Measurements from ENCODE around the gene MRPL12.

Gene MRPL12

GRCh38 chr17:81701288-81702071 is 1.7 kb upstream of the MRPL12 start:
- DNase-seq (ENCODE audit: low read depth, low spot score) = no peak

- DNase-seq (ENCODE audit: low read depth, low spot score) = no peak
Measured at GRCh38 chr17:81703747-81704654, 834 bp downstream of the MRPL12 start.

DNA sequence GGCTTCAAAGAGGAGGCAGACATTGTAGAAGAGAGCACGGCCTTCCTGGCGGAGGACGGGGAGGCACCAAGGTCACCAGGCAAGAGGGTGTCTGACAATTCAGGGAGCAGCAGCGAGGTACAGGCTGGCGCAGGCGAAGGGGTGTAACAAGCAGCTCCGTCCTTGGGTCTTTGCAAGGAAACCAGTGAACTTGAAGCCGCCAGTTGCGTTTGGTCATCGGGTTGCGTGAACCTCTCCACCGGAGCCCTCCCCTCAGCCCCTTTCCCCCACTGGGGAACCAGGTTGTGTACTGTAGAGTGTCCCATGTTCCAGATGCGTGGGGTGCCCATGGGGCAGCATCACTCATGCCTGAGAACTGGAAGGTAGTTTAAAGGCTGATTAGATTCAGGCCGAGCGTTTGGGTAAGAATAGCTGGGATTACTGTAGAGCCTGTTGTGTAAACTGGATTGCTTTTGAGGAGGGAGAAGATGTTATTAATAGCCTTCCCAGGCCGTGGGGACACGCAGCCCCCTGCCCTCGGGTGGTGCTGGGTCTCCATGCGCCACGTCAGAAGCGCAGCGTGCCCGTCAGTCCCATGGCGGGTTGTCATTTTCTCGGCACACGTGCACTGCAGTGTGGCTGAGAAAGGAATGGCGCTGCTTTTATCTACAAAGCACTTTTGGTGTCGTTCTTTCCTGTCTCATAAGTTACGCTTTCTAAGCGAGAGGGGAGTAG is 2.5 kb downstream of the MRPL12 start:
- DNase-seq (ENCODE audit: low read depth, low spot score) = no peak

- DNase-seq (ENCODE audit: low read depth, low spot score) = no peak
Measured at GRCh38 chr17:81706232-81706611, 3.1 kb downstream of the MRPL12 start.

GRCh38 chr17:81706757-81707624 is 3.8 kb downstream of the MRPL12 start:
- no peak for DNase-seq (ENCODE audit: low read depth, low spot score)

GRCh38 chr17:81707725-81708646 is 4.8 kb downstream of the MRPL12 start:
- no peak for DNase-seq (ENCODE audit: low read depth, low spot score)

DNA sequence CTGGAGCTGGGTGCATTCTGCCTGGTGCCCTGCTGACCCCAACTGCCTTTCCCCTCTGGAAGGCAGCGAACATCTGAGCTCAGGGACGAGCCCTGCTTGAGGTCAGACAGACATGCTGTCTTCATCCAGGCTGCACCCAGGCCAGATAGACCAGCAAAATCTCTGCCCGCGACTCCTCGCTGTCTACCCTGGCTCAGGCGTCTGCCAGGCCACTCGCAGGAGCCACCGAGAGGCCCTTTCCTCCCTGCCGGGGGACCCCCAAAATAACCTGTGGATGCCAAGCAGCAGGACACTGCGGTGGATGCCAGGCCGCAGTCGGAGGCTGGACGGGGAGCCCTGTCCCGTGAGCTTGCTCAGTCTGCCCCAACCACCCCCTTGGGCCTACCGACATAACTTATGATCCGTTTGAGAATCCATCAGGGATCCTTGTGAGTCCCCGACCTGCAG is 5.6 kb downstream of the MRPL12 start:
- DNase-seq (ENCODE audit: low read depth, low spot score) = no peak

DNA sequence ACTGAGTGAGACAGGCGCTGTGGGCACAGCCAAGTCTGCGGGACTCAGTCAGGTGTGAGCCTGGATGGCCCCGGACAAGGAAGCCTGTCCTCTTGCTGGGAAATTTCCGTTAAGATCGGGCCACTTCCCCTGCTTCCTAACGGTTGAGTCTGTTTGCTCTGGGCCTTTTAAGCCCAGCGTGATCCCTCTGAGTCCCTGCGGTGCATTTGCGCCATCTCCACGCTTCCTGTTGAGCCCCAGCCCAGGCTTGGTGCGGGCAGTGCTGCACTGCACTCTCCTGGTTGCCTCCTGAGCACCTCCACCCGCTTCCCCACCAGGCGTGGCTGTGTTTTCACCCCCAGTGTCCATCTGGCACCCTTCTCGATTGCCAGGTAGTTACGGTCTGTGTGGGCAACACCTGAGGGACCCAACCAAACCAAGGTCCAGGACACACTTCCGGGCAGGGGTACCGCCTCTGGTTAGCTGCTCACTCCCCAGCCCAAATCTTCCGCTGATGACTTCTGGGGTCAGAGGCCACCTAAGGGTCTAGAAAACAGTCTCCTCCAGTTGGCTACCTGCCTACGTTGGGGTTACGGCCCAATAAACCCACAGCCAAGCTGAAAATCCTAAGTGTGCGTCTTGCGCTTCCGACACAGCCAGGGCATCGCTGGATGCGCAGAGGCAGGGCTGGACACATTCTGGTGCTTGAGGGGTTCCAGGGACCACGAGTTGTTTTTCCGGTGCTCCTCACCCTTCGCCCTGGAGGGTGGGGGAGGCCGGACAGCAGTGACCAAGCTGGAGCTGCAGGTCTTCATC is 7.5 kb downstream of the MRPL12 start:
- peak; percentile 32 for DNase-seq (ENCODE audit: low read depth, low spot score)

DNA sequence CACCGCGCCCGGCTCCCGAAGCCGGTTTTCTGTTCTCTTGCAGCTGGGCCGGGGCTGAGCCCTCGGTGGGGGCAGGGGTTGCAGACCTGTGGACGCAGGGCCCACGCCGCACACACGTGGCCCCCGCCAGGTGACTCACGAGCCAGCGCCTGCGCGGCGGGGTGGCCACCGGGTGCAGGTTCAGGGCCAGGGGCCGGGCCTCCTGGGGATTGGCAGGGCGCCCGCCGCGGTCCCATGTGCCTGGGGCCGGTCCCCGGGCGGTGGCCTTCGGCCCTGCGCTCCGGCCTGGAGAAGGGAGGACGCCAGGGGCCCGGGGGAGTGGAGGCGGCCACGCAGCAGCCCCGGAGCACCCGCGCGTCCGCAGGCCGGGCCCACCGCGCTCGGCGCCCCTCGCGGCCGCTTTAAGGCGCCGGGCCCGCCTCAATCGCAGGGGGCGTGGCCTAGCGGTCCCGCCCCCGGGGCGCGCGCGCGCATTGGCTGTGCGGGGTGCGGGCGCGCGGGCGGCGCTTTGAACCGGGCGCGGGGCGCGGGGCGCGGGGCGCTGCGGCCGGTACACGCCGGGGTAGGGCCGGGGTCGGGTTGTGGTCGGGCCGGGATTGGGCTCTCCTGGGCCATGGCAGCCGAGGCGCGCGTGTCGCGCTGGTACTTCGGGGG is 8.8 kb downstream of the MRPL12 start, which contains the start of gene SLC25A10:
TSS of gene SLC25A10 (plus strand) at position 471 of the 654 bp plus-strand sequence. CDS start at position 614, 143 bp downstream.
- peak; percentile 91 for DNase-seq (ENCODE audit: low read depth, low spot score)

GRCh38 chr17:81712468-81713003 is 9.4 kb downstream of the MRPL12 start:
- peak; percentile 69 for DNase-seq (ENCODE audit: low read depth, low spot score)

GRCh38 chr17:81713004-81713555 is 9.9 kb downstream of the MRPL12 start:
- DNase-seq (ENCODE audit: low read depth, low spot score) = peak; percentile 40

GRCh38 chr17:81713556-81714411 is 10.6 kb downstream of the MRPL12 start:
- DNase-seq (ENCODE audit: low read depth, low spot score) = peak; percentile 32

DNA sequence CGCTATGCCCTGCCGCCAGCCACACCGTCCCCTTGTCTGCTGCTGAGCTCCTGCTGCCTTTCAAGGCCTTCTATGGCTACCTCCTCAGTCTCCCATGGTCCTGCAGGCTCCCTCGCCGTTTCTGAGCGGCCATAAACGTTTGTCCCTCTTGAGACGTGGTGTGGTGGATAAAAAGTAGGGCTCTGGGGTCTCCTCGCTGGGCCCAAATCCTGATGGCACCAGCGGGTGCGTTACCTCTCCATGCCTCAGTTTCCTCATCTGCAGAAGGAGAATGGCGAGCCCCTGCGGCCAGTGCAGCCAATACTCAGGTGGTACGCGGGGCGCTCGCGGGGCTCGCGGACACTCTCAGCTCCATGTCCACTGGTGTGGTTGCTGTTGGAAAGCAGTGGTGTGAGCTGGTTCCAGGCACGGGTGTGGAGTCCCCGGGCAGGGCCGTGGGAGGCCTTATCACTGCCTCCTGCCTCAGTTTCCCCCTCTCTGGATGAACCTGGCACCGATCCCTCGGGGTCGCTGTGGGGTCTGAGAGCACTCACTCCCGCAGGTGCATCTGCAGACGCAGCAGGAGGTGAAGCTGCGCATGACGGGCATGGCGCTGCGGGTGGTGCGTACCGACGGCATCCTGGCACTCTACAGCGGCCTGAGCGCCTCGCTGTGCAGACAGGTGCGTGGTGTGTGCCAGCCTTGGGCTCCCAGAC is 11.4 kb downstream of the MRPL12 start:
- no peak for DNase-seq (ENCODE audit: low read depth, low spot score)

GRCh38 chr17:81715107-81715871 is 12.1 kb downstream of the MRPL12 start:
- no peak for DNase-seq (ENCODE audit: low read depth, low spot score)

DNA sequence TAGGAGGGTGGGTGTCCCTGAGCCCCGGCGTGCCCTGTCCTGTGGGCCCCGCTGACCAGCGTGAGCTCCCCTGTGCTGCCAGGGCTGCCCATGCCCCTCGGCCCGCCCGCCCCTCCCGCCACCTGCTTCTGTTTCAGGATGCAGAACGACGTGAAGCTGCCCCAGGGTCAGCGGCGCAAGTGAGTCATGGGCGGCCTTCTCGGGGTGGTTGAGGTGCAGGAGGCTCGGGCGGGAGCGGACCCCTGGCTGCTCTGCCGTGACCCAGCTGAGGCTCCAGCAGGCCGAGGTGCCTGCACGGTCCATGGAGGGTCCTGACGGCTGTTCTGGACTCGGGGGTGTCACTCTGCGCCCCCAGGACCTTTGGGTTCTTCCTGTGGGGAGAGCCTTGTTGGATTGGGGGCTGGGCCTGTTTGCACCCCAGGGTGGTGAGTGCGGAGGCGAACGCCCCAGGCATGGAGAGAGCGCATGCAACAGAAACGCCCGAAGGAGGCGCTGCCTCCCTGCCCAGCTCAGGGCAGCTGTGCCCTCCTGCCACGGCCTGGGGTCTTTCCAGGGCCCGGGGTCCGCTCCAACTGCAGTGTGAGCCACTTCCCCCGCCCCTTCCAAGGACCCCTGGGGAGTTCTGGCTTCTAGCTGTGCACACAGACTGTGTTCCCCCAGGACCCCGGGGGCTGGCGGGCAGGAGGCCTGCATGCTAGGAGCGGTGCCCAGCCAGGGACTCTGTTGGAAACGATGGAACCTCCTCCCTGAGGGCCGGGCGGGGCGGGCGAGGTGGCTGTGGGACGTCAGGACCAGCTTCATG is 12.9 kb downstream of the MRPL12 start:
- no peak for DNase-seq (ENCODE audit: low read depth, low spot score)

Data from astrocyte of the hippocampus (primary cell).